Measurements from ENCODE around the gene TRPV2.

- TF ChIP-seq RARB (CRISPR knock-in tag; IDR thresholded peaks at IDR 0.05): no peak
- no peak for TF ChIP-seq ZNF70 (CRISPR knock-in tag; IDR thresholded peaks at IDR 0.05)
- TF ChIP-seq CREB5 (CRISPR knock-in tag; IDR thresholded peaks at IDR 0.05; ENCODE audit: low read depth): no peak
- TF ChIP-seq CSRNP3 (CRISPR knock-in tag; IDR thresholded peaks at IDR 0.05): no peak
- TF ChIP-seq ZFP3 (CRISPR knock-in tag; IDR thresholded peaks at IDR 0.05): no peak
- no peak for TF ChIP-seq CSDC2 (CRISPR knock-in tag; IDR thresholded peaks at IDR 0.05)
- no peak for TF ChIP-seq ZC3H10 (CRISPR knock-in tag; IDR thresholded peaks at IDR 0.05)
- no peak for TF ChIP-seq TSHZ2 (CRISPR knock-in tag; IDR thresholded peaks at IDR 0.05)
- no peak for TF ChIP-seq ZFP30 (CRISPR knock-in tag; IDR thresholded peaks at IDR 0.05)
Measured at GRCh38 chr17:16465052-16465312, 49.6 kb downstream of the TRPV2 start.
